GM12892 (cell line): ENCODE data around the gene PDE3A.

Source experiments
- POLR2A ChIP-seq: IDR thresholded peaks from 2 replicates; pipeline ENCODE4 v1.6.1; 2011; ENCODE audit warnings: low read depth, low read length, control low read depth
- POLR2AphosphoS5 ChIP-seq: IDR thresholded peaks from 2 replicates; pipeline ENCODE4 v1.6.1; 2011; ENCODE audit warnings: low read depth, low read length, control low read depth
- TAF1 ChIP-seq: IDR thresholded peaks from 2 replicates; pipeline ENCODE4 v1.6.1; 2011; ENCODE audit warnings: low read depth, mild to moderate bottlenecking, control low read depth, low read length, borderline replicate concordance

- no peak for TF ChIP-seq POLR2AphosphoS5
- TF ChIP-seq POLR2A, result no peak
- TF ChIP-seq TAF1, result no peak
Observed at GRCh38 chr12:20716037-20716436, 347.7 kb downstream of the PDE3A start.
